Measurements from ENCODE around the gene FARP1.
A peak's percentile ranks its signal among the peaks of the same experiment; 100 is the strongest.

Gene FARP1

GRCh38 chr13:98445340-98446233, 302.7 kb downstream of the FARP1 start:
- peak; percentile 54 to 74 for DNase-seq (ENCODE audit: low read depth in 2 of 2)

GRCh38 chr13:98446234-98446621, 303.3 kb downstream of the FARP1 start:
- DNase-seq (ENCODE audit: low read depth in 2 of 2), result no peak

GRCh38 chr13:98447130-98447529, 304.2 kb downstream of the FARP1 start:
- DNase-seq (ENCODE audit: low read depth in 2 of 2), result no peak

- DNase-seq (ENCODE audit: low read depth in 2 of 2), result peak in 1 of 2 experiments; percentile 18
These were observed 305.2 kb downstream of the FARP1 start for GRCh38 chr13:98447881-98448641.

- no peak for DNase-seq (ENCODE audit: low read depth in 2 of 2)
These were observed 305.7 kb downstream of the FARP1 start for GRCh38 chr13:98448642-98448928.

GRCh38 chr13:98449273-98449672, 306.4 kb downstream of the FARP1 start:
- DNase-seq (ENCODE audit: low read depth in 2 of 2), result no peak

GRCh38 chr13:98450026-98450425, 307.1 kb downstream of the FARP1 start:
- DNase-seq (ENCODE audit: low read depth in 2 of 2), result no peak

- no peak for DNase-seq (ENCODE audit: low read depth in 2 of 2)
These were observed 307.7 kb downstream of the FARP1 start for GRCh38 chr13:98450539-98451111.

GRCh38 chr13:98451676-98452470, 309.0 kb downstream of the FARP1 start:
- no peak for DNase-seq (ENCODE audit: low read depth in 2 of 2)

GRCh38 chr13:98452851-98453843, 310.3 kb downstream of the FARP1 start:
- DNase-seq (ENCODE audit: low read depth in 2 of 2), result no peak

GRCh38 chr13:98454389-98454881, 311.5 kb downstream of the FARP1 start:
- no peak for DNase-seq (ENCODE audit: low read depth in 2 of 2)

GRCh38 chr13:98456413-98456845, 313.5 kb downstream of the FARP1 start:
- no peak for DNase-seq (ENCODE audit: low read depth in 2 of 2)

- no peak for DNase-seq (ENCODE audit: low read depth in 2 of 2)
These were observed 314.2 kb downstream of the FARP1 start for GRCh38 chr13:98457053-98457452.

- no peak for DNase-seq (ENCODE audit: low read depth in 2 of 2)
These were observed 315.5 kb downstream of the FARP1 start for GRCh38 chr13:98458431-98458830.

GRCh38 chr13:98459171-98459681, 316.3 kb downstream of the FARP1 start:
- no peak for DNase-seq (ENCODE audit: low read depth in 2 of 2)

GRCh38 chr13:98459721-98460370, 317.0 kb downstream of the FARP1 start:
- no peak for DNase-seq (ENCODE audit: low read depth in 2 of 2)

- DNase-seq (ENCODE audit: low read depth in 2 of 2), result no peak
These were observed 317.6 kb downstream of the FARP1 start for GRCh38 chr13:98460516-98460915.

GRCh38 chr13:98461486-98462240, 318.8 kb downstream of the FARP1 start:
- DNase-seq (ENCODE audit: low read depth in 2 of 2), result no peak

All from stimulated activated CD4-positive, alpha-beta T cell treated with anti-CD3 and anti-CD28 coated beads, Interleukin-12 subunit alpha, Interleukin-12 subunit beta, amount 100 ng/mL, for 24 hours (primary cell).